SH-SY5Y (cell line): Measurements from ENCODE around the gene WDR37.

Experiments
- GATA2 ChIP-seq: IDR thresholded peaks from 2 replicates; pipeline ENCODE4 v1.6.1; 2011; ENCODE audit warnings: mild to moderate bottlenecking, low read depth, low read length
- GATA3 ChIP-seq: IDR thresholded peaks from 2 replicates; pipeline ENCODE4 v1.6.1; 2011; ENCODE audit warnings: low read depth, mild to moderate bottlenecking, low read length, moderate library complexity

Gene WDR37

DNA sequence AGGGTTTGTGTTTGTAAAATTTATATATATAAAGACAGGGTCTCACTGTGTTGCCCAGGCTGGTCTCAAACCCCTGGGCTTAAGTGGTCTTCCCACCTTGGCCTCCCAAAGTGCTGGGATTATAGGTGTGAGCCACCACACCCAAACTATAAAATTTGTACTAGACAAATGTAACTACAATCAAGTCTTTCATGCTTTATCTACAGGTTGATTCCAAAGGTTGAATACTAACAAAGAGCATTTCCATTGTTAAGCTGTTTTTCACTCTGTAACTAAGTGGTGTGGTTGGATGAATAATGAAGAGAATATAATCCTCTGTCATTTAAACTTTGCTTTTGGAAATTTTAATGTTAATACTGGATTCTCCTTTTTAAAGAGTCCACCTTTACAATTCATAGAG, 22.5 kb downstream of the WDR37 start:
- no peak for TF ChIP-seq GATA2
- TF ChIP-seq GATA3, result no peak

DNA sequence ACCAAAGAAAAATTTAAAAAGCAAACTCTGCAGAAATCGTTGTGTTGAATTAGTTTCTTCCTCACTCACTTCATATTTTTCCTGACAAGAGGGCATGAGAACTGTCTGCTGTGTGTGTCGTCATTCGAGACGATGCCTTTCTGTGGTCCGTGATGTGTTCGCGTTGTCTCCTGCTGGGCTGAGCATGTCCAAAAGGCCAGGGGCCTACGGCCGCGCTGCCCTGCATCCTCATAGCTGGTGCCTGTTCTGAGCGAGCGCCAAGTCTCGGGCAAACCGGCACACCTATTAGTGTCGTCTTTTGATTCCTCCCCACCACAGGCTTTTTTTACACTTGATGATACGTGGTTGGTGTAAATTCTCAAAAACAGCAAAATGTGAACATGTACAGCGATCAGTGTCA, 27.4 kb downstream of the WDR37 start:
- TF ChIP-seq GATA3 (no peak), GATA2 (no peak)

DNA sequence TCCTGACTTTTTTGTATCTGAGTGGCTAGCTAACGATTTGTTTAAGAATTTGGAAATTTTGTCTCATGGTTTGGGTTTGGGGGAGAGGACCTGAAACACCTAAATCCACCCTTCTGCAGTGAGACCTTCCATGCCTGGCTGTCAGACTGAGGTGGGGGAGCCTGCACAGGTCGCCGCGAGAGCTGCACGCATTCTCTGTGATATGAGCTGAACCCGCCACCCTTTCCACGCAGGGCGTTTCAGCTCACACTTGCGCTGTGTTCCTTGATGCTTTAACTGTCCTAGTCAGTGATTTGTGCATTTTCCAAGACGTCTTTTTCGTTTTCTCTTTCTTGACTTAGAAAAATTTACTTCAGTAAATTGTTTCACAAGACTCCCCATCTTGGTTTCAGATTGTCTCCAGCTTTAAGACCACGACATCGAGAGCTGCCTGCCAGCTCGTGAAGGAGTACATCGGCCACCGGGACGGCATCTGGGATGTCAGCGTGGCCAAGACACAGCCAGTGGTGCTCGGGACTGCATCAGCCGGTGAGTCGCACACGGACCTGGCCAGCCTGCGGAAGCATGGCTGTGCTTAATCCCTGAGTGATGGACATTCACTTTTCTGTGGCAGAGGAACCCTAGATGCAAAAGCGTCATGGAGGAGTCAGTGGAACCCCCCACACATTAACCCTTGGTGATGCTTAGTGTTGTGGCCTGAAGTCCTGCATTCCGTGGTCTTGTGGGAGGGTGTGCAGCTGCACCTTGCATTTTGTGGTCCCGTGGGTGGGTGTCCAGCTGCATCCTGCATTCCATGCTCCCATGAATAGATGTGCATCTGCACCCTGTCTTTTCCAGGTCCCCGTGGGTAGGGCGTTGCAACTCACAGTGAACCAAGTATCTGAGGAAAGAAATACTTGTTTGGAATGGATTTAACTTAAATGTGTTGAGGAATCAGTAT, 28.1 kb downstream of the WDR37 start:
- TF ChIP-seq GATA2, result no peak

DNA sequence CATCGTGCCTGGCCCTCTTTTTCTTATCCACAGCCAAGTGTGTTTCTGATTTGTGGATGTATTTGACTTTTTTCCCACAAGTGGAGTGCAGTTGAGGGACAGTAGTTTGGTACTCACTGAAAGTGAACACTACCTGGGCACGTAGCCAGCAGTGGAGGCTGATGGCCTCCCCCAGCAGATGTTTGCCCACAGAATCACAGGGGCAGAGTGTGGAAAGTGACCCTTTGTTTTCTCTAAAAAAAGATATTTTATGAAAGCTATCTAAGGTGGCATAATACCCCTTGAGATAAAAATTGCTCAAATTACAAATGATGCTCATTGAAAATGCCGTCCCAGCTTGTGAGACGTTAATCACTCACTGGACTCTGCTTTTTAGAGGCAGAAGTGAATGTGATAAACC, 29.1 kb downstream of the WDR37 start:
- TF ChIP-seq GATA2 (no peak), GATA3 (no peak)

DNA sequence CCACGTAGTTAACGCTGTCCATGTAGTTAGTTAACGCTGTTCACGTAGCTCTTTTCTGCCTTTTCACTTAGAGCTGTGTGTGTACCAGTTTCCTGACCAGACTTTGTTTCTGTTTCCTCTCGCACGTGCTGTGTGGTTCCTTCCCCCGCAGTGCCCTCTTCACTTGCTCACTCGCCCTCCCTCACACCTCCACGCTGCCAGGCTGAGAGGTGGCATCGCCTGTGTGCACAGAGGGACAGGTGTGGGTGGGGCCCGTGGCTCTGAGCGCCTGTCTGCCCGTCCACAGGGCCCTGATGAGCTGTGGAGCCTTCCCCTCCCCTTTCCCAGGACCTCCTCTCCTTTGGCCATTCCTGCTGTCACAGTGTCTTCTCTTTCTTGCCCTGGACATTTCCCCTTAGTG, 30.6 kb downstream of the WDR37 start:
- TF ChIP-seq GATA3 (no peak), GATA2 (no peak)

DNA sequence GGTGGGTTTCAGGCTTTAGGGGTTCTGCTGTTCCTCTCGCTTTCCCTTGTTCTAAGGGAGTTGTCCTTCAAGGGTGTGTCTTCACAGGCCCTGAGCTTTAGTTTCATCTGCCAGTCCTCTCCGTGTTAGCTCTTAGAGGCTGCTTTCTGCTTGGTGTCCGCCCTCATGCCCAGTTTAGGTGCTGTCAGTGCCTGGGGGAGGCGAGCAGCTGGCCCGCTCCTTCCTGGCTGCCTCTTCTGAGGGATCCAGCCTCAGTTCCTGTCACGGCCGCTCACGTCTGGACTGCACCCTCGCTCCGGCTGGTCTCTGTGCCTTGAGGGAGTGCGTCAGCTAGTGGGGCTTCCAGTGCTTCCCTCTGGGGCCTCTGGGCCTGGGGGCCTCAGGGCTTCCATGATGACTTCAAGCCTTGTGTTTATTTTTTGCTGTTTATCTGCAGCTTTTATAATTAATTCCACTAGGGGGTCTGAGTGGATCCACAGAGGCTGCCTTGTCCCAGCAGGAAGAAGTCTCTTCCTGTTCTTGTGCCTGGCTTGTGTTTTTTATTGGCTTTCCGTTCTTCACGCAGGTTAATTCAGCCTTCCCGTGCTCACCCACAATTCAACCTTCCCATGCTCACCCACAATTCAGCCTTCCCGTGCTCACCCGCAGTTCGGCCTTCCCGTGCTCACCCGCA, 33.0 kb downstream of the WDR37 start:
- no peak for TF ChIP-seq GATA2
- TF ChIP-seq GATA3, result no peak

GRCh38 chr10:1090696-1091095, 34.5 kb downstream of the WDR37 start:
- TF ChIP-seq GATA2 (no peak), GATA3 (no peak)

DNA sequence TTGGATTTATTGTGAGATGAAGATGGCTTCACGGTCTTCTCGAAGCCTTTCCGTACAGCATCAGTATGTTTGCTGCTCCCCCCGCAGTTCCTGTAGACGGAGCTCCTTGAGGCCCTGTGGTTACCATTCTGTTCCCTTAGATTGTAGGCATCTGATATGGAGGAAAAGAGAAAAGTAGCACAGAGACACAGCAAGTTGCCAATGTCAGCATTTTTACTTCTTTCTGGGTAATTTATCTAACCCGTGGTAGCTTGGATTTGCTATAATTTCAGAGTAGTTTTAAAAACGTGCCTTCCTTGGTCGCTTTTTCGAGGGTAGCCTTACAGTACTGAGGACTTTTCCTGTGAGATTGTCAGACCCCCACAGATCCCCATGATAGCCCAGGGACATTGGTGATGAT, 37.5 kb downstream of the WDR37 start:
- no peak for TF ChIP-seq GATA3
- no peak for TF ChIP-seq GATA2

DNA sequence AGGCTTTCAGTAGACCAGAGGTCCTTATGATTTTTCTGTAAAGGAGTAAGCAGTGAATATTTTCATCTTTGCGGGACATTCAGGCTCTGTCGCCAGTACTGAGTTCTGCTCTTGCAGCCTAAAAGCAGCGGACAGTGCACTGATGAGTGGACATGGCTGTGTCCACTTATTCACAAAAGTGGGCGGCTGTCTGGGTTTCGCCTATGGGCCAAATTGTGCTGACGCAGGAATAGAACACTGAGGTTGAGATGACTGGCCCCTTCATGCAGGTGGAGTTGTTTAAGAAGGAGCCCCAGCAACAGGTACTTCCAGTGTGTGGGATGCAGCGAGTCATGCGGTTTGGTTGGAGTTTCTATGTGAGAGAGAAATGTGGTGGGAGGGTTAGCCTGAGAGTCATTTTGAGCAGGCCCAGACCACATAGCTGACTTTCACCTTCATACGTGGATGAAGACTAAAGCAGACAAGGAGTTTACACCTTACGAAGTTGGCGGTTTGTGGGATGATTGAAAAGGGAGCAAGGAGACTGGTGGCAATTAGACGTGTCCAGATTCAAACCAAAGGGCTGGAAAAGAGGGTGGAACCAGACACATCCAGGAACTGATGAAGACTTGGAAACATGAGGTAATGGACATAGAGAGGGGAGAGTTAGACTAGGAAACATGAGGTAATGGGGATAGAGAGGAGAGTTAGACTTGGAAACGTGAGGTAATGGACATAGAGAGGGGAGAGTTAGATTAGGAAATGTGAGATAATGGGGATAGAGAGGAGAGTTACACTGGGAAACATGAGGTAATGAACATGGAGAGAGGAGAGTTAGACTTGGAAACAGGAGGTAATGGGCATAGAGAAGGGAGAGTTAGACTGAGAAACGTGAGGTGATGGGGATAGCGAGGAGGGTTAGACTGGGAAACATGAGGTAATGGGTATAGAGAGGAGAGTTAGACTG, 38.2 kb downstream of the WDR37 start:
- TF ChIP-seq GATA3 (no peak), GATA2 (no peak)

GRCh38 chr10:1095498-1095897, 39.3 kb downstream of the WDR37 start:
- no peak for TF ChIP-seq GATA3

GRCh38 chr10:1096287-1096889, 40.2 kb downstream of the WDR37 start:
- no peak for TF ChIP-seq GATA3
- TF ChIP-seq GATA2, result no peak

- TF ChIP-seq GATA3, result no peak
- no peak for TF ChIP-seq GATA2
Observed at GRCh38 chr10:1097436-1097835, 41.3 kb downstream of the WDR37 start.

DNA sequence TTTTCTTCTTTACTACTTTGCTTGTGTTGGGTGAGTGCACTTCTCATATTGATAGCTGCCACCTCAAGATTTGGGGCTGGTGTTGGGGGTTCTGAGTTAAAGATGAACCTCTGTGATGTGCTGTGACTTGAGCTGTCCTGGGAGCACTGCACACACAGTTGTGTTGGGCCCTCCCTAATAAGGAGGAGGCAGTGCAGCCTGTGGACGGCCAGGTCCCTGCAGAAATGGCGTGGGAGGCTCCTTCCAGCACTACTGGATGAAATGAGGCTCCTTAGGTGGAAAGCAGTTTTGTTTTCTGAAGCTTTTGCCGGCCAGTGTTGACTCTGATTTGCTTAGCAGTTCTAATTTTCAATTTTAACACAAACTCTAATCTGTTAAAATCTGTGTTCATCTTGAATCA, 44.0 kb downstream of the WDR37 start:
- TF ChIP-seq GATA3 (no peak), GATA2 (no peak)
